Endothelial cell (in vitro differentiated cells): ENCODE results near the gene ZNHIT2. TPM values are rescaled to one million over a fixed set of nuclear protein-coding genes. Genes with fewer than 3 reads are reported as not detected.

Experiments used
- DNase-seq: peaks from one replicate; pipeline ENCODE4 v3.0.0; 2021; ENCODE audit warnings: low spot score
- H3K27ac Mint-ChIP-seq: one replicate; pipeline ENCODE4 v1.8.0; 2021; ENCODE audit warnings: mixed read lengths, inconsistent platforms; ENCODE audit not compliant: unreplicated experiment
- H3K27me3 Mint-ChIP-seq: one replicate; pipeline ENCODE4 v1.8.0; 2021; ENCODE audit warnings: mild to moderate bottlenecking, moderate library complexity, mixed read lengths, inconsistent platforms; ENCODE audit not compliant: unreplicated experiment
- H3K36me3 Mint-ChIP-seq: one replicate; pipeline ENCODE4 v1.8.0; 2021; ENCODE audit warnings: mild to moderate bottlenecking, low read depth, mixed read lengths, inconsistent platforms; ENCODE audit not compliant: unreplicated experiment
- H3K4me1 Mint-ChIP-seq: one replicate; pipeline ENCODE4 v1.8.0; 2021; ENCODE audit warnings: mild to moderate bottlenecking, mixed read lengths, inconsistent platforms; ENCODE audit not compliant: unreplicated experiment
- H3K4me3 Mint-ChIP-seq: one replicate; pipeline ENCODE4 v1.8.0; 2021; ENCODE audit warnings: mild to moderate bottlenecking, mixed read lengths, inconsistent platforms; ENCODE audit not compliant: unreplicated experiment
- H3K9me3 Mint-ChIP-seq: one replicate; pipeline ENCODE4 v1.8.0; 2021; ENCODE audit warnings: mixed read lengths, inconsistent platforms; ENCODE audit not compliant: unreplicated experiment
- microRNA-seq: library from miRNA; unstranded; fragments of <30 nt; microRNA quantifications from one replicate; pipeline ENCODE4, GENCODE V29; 2020; ENCODE audit not compliant: unreplicated experiment
- total RNA-seq: library from RNA; stranded (reverse); fragmentation: NEBNext Ultra II Directional; extraction: Animal tissue kit (Norgen Biotek cat#: 25700); gene quantifications from one replicate; pipeline ENCODE4 v1.2.1, GENCODE V29; 2021; ENCODE audit not compliant: unreplicated experiment
- TF ChIP-seq, protein P1 (sequence below): fragments of 200-600 bp; sonication (generic); IDR thresholded peaks from one replicate; pipeline ENCODE4 v1.5.0; 2021; ENCODE audit warnings: antibody characterized with exemption; ENCODE audit not compliant: unreplicated experiment

The ZNHIT2 gene
- total RNA-seq, 1 donor from 2014 or later: 6.0 TPM

DNA sequence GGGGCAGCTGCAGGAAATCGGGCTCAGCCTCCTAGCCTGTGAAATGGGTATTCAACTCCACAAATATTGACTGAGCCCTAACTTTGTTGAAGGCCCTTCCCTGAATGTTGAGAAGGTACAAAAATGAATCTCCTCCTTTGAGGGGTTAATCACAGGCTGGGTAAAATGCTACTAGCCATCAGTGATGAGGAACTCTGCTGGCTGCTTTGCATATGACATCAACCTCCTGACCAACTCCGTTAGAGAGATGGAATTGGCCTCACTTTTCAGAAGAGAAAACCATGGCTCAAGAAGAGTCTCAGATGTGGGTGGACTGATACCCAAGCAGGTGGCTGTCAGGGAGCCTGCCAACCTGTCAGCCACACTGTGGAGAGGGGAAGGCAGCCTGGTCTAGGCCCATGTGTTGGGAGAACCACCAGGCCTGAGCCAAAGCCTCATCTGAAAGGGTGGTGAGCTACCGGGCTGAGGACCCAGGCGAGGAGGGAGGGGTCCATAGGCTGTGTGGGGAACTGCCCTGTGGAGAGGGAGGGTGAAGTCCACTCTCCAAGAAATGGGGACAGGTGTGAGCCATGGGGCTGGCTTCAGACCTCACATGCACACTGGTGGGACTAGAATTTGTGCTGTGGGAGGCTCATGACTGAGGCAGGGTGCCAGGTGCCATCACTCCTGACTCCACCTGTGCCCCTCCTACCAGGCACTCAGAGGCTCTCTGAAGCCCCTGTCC is 45.4 kb downstream of the ZNHIT2 start:
- H3K4me1 Mint-ChIP-seq: no peaks in the 10 kb centered on the region
- H3K4me3 Mint-ChIP-seq: no peak overlapping the region
- peaks cover 6% of the 10 kb centered on the region for H3K36me3 Mint-ChIP-seq
- H3K9me3 Mint-ChIP-seq: no peaks in the 10 kb centered on the region
- DNase-seq: no peak
- TF ChIP-seq, protein P1, sequence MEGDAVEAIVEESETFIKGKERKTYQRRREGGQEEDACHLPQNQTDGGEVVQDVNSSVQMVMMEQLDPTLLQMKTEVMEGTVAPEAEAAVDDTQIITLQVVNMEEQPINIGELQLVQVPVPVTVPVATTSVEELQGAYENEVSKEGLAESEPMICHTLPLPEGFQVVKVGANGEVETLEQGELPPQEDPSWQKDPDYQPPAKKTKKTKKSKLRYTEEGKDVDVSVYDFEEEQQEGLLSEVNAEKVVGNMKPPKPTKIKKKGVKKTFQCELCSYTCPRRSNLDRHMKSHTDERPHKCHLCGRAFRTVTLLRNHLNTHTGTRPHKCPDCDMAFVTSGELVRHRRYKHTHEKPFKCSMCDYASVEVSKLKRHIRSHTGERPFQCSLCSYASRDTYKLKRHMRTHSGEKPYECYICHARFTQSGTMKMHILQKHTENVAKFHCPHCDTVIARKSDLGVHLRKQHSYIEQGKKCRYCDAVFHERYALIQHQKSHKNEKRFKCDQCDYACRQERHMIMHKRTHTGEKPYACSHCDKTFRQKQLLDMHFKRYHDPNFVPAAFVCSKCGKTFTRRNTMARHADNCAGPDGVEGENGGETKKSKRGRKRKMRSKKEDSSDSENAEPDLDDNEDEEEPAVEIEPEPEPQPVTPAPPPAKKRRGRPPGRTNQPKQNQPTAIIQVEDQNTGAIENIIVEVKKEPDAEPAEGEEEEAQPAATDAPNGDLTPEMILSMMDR: no peak
- H3K27ac Mint-ChIP-seq: no peak overlapping the region
- peaks cover 1% of the 10 kb centered on the region for H3K27me3 Mint-ChIP-seq

DNA sequence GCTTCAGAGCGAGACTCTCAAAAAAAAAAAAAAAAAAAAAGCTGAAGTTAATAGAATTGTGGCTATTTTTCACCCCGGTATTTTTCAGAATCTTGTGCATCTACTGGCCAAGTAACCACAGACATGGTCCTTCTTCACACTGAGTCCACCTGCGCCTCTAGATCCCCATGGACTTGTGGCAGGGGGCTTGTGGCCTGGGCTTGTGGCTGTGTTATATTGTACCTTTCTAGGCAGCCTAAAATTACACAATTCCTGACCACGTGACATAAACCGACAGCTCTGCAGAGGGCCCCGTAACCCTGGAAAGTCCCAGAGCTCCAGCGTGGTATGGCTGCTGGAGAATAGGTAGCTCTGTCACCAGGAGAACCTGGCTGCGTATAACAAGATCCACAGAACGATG is 48.3 kb downstream of the ZNHIT2 start:
- no peaks in the 10 kb centered on the region for H3K4me1 Mint-ChIP-seq
- TF ChIP-seq, protein P1: no peak
- no peaks in the 10 kb centered on the region for H3K9me3 Mint-ChIP-seq
- no peaks in the 10 kb centered on the region for H3K36me3 Mint-ChIP-seq
- H3K27ac Mint-ChIP-seq: no peak overlapping the region
- no peak for DNase-seq
- H3K27me3 Mint-ChIP-seq: peaks cover 4% of the 10 kb centered on the region
- H3K4me3 Mint-ChIP-seq: no peak overlapping the region

DNA sequence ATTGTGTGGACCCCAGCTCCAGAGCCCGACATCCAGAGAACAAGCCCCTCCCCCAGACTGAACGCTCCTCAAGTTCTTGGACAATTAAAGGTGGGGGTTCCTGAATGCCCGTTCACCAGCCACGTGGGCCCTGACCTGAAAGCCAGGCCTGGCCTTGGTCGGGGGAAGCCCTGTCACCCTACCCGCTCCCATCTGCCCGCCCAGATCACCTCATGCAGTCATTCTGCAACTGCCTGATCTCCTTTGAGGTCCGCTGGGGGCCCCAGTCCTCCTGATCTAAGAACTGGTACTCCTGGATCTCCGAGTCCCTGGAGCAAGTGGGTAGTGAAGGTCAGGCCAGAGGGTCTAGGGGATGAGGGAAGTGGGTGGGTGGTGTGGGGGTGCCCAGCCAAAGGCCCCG is 50.1 kb downstream of the ZNHIT2 start:
- H3K9me3 Mint-ChIP-seq: no peaks in the 10 kb centered on the region
- H3K4me1 Mint-ChIP-seq: no peaks in the 10 kb centered on the region
- no peak overlapping the region for H3K4me3 Mint-ChIP-seq
- TF ChIP-seq, protein P1: no peak
- no peak overlapping the region for H3K27ac Mint-ChIP-seq
- peaks cover 5% of the 10 kb centered on the region for H3K27me3 Mint-ChIP-seq
- no peak for DNase-seq
- H3K36me3 Mint-ChIP-seq: no peaks in the 10 kb centered on the region

DNA sequence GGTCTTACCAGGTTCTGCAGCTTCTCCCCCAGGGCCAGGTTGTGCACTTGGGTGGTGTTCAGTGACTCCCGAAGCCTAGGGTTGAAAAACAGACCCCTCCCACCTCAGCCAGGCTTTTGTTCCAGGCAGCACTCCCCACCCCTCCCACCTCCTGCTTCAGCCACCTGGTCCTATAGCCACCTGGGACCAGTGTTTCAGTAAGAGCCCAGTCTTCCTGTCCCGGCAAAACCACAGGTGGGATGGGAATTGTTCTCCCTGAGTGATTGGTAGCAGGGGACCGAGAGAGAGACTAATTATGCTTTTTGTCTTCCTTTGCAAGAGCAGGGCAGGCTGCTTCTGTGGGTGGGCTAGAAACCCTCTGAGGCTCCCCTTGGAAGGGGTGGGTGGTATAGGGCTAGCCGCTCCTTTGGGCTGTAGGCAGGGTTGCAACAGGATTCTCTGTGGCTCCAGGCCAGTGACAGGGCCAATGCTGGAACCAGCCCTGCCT is 50.7 kb downstream of the ZNHIT2 start:
- Mint-ChIP-seq H3K4me3 (no peak overlapping the region), H3K27me3 (peaks cover 7% of the 10 kb centered on the region), H3K4me1 (no peaks in the 10 kb centered on the region), H3K36me3 (no peaks in the 10 kb centered on the region), H3K9me3 (no peaks in the 10 kb centered on the region), H3K27ac (no peak overlapping the region)
- TF ChIP-seq, protein P1: no peak
- DNase-seq: no peak

Small RNA genes lying within 50 kb of the gene (microRNA-seq; reads per million reads assigned to microRNA genes)
- 1.3 reads per million, percentile 19 among the genes with 10 or more reads in this experiment for gene MIR6751

Other genes starting within 250 kb of the ZNHIT2 start
- gene EHD1, start 239.1 kb downstream of the ZNHIT2 start, total RNA-seq: 84.0 TPM
- gene ATG2A, start 200.5 kb downstream of the ZNHIT2 start, total RNA-seq: 22.4 TPM
- gene PPP2R5B, start 193.0 kb downstream of the ZNHIT2 start, total RNA-seq: 13.3 TPM
- not detected for gene GPHA2, start 181.8 kb downstream of the ZNHIT2 start, total RNA-seq
- gene MAJIN, start 145.6 kb downstream of the ZNHIT2 start, total RNA-seq: not detected
- not detected for gene BATF2, start 120.7 kb downstream of the ZNHIT2 start, total RNA-seq
- gene ARL2, start 103.5 kb downstream of the ZNHIT2 start, total RNA-seq: 66.4 TPM
- 19.4 TPM for gene SNX15, start 90.3 kb downstream of the ZNHIT2 start, total RNA-seq
- 4.8 TPM for gene SAC3D1, start 76.5 kb downstream of the ZNHIT2 start, total RNA-seq
- gene NAALADL1, start 59.1 kb downstream of the ZNHIT2 start, total RNA-seq: not detected
- gene CDCA5, start 33.7 kb downstream of the ZNHIT2 start, total RNA-seq: 14.8 TPM
- gene ZFPL1, start 33.5 kb downstream of the ZNHIT2 start, total RNA-seq: 25.9 TPM
- gene VPS51, start 21.5 kb downstream of the ZNHIT2 start, total RNA-seq: 161 TPM
- gene TM7SF2, start 5.8 kb downstream of the ZNHIT2 start, total RNA-seq: 35.6 TPM
- gene FAU, start 4.4 kb upstream of the ZNHIT2 start, total RNA-seq: 998 TPM
- 40.2 TPM for gene MRPL49, start 4.6 kb upstream of the ZNHIT2 start, total RNA-seq
- gene SYVN1, start 16.8 kb upstream of the ZNHIT2 start, total RNA-seq: 32.2 TPM
- gene SPDYC, start 52.5 kb upstream of the ZNHIT2 start, total RNA-seq: not detected
- gene CAPN1, start 64.2 kb upstream of the ZNHIT2 start, total RNA-seq: 148 TPM
- gene POLA2, start 144.3 kb upstream of the ZNHIT2 start, total RNA-seq: 17.9 TPM
- gene CDC42EP2, start 197.2 kb upstream of the ZNHIT2 start, total RNA-seq: 37.7 TPM
- 77.6 TPM for gene DPF2, start 216.2 kb upstream of the ZNHIT2 start, total RNA-seq
- gene TIGD3, start 237.1 kb upstream of the ZNHIT2 start, total RNA-seq: 0.44 TPM